Tibial nerve (tissue), 4 donors: ENCODE measurements around the gene TBC1D5. TPM values are rescaled to one million over a fixed set of nuclear protein-coding genes. Genes with fewer than 3 reads are reported as not detected.
"Not testable (repeated sequence)": the region's sequence is repeated elsewhere in the genome, so short reads cannot be mapped to it uniquely, and the experiment has no call there.

Experiments
- DNase-seq, 2 donors: peaks; one replicate each; pipeline ENCODE4 v3.0.0-alpha.2; 2019; ENCODE audit warnings: low spot score in 2 of 2
- H3K27ac ChIP-seq, 4 donors: fragments of 200-600 bp; sonication (generic) in 3 of 4; one replicate each; pipeline ENCODE4 v1.5.1; 2017 to 2019; ENCODE audit warnings: mild to moderate bottlenecking in 1 of 4
- H3K27me3 ChIP-seq, 2 donors: fragments of 200-600 bp; sonication (generic) in 1 of 2; one replicate each; pipeline versions ENCODE4 v1.5.1 to v1.6.0; 2017 to 2019
- H3K36me3 ChIP-seq, 3 donors: fragments of 200-600 bp; sonication (generic); one replicate each; pipeline ENCODE4 v1.5.1; 2018 to 2019
- H3K4me1 ChIP-seq, 4 donors: fragments of 200-600 bp; sonication (generic) in 3 of 4; one replicate each; pipeline ENCODE4 v1.5.1; 2017 to 2019
- H3K4me3 ChIP-seq, 4 donors: fragments of 200-600 bp; sonication (generic) in 3 of 4; one replicate each; pipeline ENCODE4 v1.5.1; 2017 to 2019; ENCODE audit warnings: mild to moderate bottlenecking in 1 of 4, moderate library complexity in 1 of 4
- H3K9me3 ChIP-seq, 4 donors: fragments of 200-600 bp; sonication (generic) in 3 of 4; one replicate each; pipeline ENCODE4 v1.5.1; 2017 to 2019
- EP300 ChIP-seq, 2 donors: sonication (generic); formaldehyde crosslinking; IDR thresholded peaks; one replicate each; pipeline ENCODE4 v1.6.1; 2017; ENCODE audit warnings: antibody characterized with exemption in 2 of 2, mild to moderate bottlenecking in 1 of 2
- POLR2A ChIP-seq, 2 donors: fragments of 450-650 bp; IDR thresholded peaks; one replicate each; pipeline ENCODE4 v1.6.1; 2017; ENCODE audit warnings: antibody characterized with exemption in 2 of 2, mild to moderate bottlenecking in 2 of 2, moderate library complexity in 2 of 2
- WGBS, 2 donors: methylation state at CpG; one replicate each; pipeline ENCODE4 v1.1.5; 2018; 5-methylcytosine and 5-hydroxymethylcytosine counted together
- total RNA-seq, 4 donors: library from RNA; depleted of rRNA; stranded (reverse); fragments of >200 nt; gene quantifications; one replicate each; pipeline ENCODE4 v1.1.0, GENCODE V29; 2016
- TF ChIP-seq, protein P1 (sequence below), 5 experiments: fragments of 200-600 bp in 3 of 5; fragments of 450-650 bp in 2 of 5; sonication (generic) in 3 of 5; IDR thresholded peaks; one replicate each; pipeline ENCODE4 v1.5.1; 2016 to 2019; ENCODE audit warnings: antibody characterized with exemption in 5 of 5, mild to moderate bottlenecking in 3 of 5, moderate library complexity in 2 of 5

The TBC1D5 gene
- total RNA-seq, 4 donors from 2014 or later, result 55.2 to 128 (median 79.4) TPM

DNA sequence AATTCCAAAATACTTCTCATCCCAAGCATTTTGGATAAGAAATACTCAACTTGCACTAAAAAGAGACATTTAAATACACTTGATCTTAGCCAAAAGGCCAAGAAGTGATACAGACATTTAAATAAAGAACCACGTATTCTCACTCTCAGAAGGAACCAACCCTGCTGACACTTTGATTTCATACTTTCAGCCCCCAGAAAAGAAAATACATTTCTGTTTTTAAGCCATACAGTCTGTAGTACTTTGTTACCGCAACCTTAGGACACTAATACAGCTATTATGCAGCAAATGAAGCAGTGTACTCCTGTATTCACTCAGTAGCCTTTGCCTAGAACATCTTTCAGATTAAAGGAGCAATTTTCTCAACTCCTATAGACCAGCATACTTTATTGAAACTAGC is 86.7 kb downstream of the TBC1D5 start:
- Histone ChIP-seq H3K27me3 (no peaks in the 10 kb centered on the region), H3K4me1 (no peaks in the 10 kb centered on the region), H3K36me3 (no peaks in the 10 kb centered on the region), H3K27ac (no peak overlapping the region), H3K4me3 (no peak overlapping the region), H3K9me3 (no peaks in the 10 kb centered on the region)
- DNase-seq, result no peak
- no peak for TF ChIP-seq EP300 (IDR thresholded peaks at IDR 0.05)
- TF ChIP-seq POLR2A (IDR thresholded peaks at IDR 0.05), result no peak
- TF ChIP-seq, protein P1, sequence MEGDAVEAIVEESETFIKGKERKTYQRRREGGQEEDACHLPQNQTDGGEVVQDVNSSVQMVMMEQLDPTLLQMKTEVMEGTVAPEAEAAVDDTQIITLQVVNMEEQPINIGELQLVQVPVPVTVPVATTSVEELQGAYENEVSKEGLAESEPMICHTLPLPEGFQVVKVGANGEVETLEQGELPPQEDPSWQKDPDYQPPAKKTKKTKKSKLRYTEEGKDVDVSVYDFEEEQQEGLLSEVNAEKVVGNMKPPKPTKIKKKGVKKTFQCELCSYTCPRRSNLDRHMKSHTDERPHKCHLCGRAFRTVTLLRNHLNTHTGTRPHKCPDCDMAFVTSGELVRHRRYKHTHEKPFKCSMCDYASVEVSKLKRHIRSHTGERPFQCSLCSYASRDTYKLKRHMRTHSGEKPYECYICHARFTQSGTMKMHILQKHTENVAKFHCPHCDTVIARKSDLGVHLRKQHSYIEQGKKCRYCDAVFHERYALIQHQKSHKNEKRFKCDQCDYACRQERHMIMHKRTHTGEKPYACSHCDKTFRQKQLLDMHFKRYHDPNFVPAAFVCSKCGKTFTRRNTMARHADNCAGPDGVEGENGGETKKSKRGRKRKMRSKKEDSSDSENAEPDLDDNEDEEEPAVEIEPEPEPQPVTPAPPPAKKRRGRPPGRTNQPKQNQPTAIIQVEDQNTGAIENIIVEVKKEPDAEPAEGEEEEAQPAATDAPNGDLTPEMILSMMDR (IDR thresholded peaks at IDR 0.05), result no peak
- 68 to 76% methylated on average over 2 of the region's 2 CpGs for WGBS, 2 donors

DNA sequence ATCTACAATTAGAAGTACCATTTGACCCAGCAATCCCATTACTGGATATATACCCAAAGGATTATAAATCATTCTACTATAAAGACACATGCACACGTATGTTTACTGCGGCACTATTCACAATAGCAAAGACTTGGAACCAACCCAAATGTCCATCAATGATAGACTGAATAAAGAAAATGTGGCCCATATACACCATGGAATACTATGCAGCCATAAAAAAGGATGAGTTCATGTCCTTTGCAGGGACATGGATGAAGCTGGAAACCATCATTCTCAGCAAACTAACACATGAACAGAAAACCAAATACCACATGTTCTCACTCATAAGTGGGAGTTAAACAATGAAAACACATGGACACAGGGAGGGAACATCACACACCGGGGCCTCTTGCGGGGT is 92.7 kb downstream of the TBC1D5 start:
- 95 to 96% methylated on average over 4 of the region's 4 CpGs for WGBS, 2 donors
- DNase-seq, H3K9me3 ChIP-seq, H3K27me3 ChIP-seq, H3K36me3 ChIP-seq, H3K27ac ChIP-seq, H3K4me3 ChIP-seq: not testable (repeated sequence)
- peaks cover 0 to 10% (median 1%) of the 10 kb centered on the region in 4 donors for H3K4me1 ChIP-seq

GRCh38 chr3:17648630-17649355 is 93.6 kb downstream of the TBC1D5 start:
- not testable (repeated sequence) for H3K9me3 ChIP-seq
- 94 to 95% methylated on average over 8 of the region's 8 CpGs for WGBS, 2 donors

GRCh38 chr3:17645074-17645698 is 97.2 kb downstream of the TBC1D5 start:
- TF ChIP-seq EP300 (IDR thresholded peaks at IDR 0.05) (no peak), POLR2A (IDR thresholded peaks at IDR 0.05) (no peak)
- TF ChIP-seq, protein P1 (IDR thresholded peaks at IDR 0.05), result peak; percentile 45 to 68 (median 56)
- Histone ChIP-seq H3K27ac (no peak overlapping the region), H3K4me3 (no peak overlapping the region), H3K9me3 (no peaks in the 10 kb centered on the region), H3K27me3 (no peaks in the 10 kb centered on the region), H3K36me3 (no peaks in the 10 kb centered on the region), H3K4me1 (peaks cover 0 to 14% (median 3%) of the 10 kb centered on the region in 4 donors)
- peak in 1 of 2 donors; percentile 69 for DNase-seq
- WGBS, 2 donors, result 29 to 36% methylated on average over 4 of the region's 4 CpGs

More at GRCh38 chr3:17648630-17649355, 93.6 kb downstream of the TBC1D5 start:
- H3K27ac ChIP-seq, DNase-seq, H3K4me3 ChIP-seq, H3K27me3 ChIP-seq, H3K36me3 ChIP-seq: not testable (repeated sequence)
- H3K4me1 ChIP-seq, result peaks cover 0 to 10% (median 3%) of the 10 kb centered on the region in 4 donors

- H3K4me1 ChIP-seq, result peaks cover 0 to 19% (median 3%) of the 10 kb centered on the region in 4 donors
- no peaks in the 10 kb centered on the region for H3K9me3 ChIP-seq
- TF ChIP-seq POLR2A (IDR thresholded peaks at IDR 0.05) (no peak), EP300 (IDR thresholded peaks at IDR 0.05) (no peak)
- TF ChIP-seq, protein P1 (IDR thresholded peaks at IDR 0.05), result no peak
- H3K27ac ChIP-seq, result no peak overlapping the region
- no peaks in the 10 kb centered on the region for H3K27me3 ChIP-seq
- H3K36me3 ChIP-seq, result no peaks in the 10 kb centered on the region
- no peak for DNase-seq
- H3K4me3 ChIP-seq, result no peak overlapping the region
- WGBS, 2 donors, result 65 to 66% methylated on average over 4 of the region's 4 CpGs
Measured at GRCh38 chr3:17643691-17644090, 98.7 kb downstream of the TBC1D5 start.

- no peaks in the 10 kb centered on the region for H3K27me3 ChIP-seq
- no peaks in the 10 kb centered on the region for H3K9me3 ChIP-seq
- DNase-seq, result no peak
- no peak for TF ChIP-seq EP300 (IDR thresholded peaks at IDR 0.05)
- TF ChIP-seq, protein P1 (IDR thresholded peaks at IDR 0.05), result no peak
- TF ChIP-seq POLR2A (IDR thresholded peaks at IDR 0.05), result no peak
- 92 to 97% methylated on average over 3 of the region's 3 CpGs for WGBS, 2 donors
- H3K36me3 ChIP-seq, result no peaks in the 10 kb centered on the region
- H3K4me3 ChIP-seq, result no peak overlapping the region
- H3K27ac ChIP-seq, result no peak overlapping the region
- peaks cover 0 to 26% (median 3%) of the 10 kb centered on the region in 4 donors for H3K4me1 ChIP-seq
Measured at GRCh38 chr3:17642474-17642873, 100.0 kb downstream of the TBC1D5 start.
